ENCODE data around the gene RXRA.

- TF ChIP-seq CTCF (IDR thresholded peaks at IDR 0.05 in 8 of 11, conservative IDR thresholded peaks at IDR 0.05 in 3 of 11) (no peak), POLR2A (IDR thresholded peaks at IDR 0.05) (no peak)
These were observed 67.5 kb downstream of the RXRA start for GRCh38 chr9:134393582-134394280.

Data from spleen (tissue), 7 donors.